ENCODE data around the gene ITGB5.

DNA sequence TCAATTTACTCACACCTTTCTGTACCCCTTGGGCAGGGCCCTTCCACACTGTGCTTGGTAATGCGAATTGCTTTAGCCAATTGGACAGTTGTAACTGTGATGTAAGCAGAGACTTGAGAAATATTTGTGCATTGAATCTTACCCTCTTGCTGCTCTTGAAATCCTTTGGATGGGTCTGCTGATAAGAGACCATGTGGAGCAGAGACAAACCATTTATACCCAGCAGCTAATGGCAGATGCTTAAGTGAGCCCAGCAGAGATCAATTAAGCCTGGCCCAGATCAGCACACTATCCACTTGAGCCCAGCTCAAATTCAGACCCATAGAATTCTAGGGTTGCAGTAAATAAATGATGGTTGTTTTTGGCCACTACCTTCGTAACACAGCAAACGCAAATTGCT is 28.1 kb upstream of the ITGB5 start:
- TF ChIP-seq POLR2A (IDR thresholded peaks at IDR 0.05) (no peak), CTCF (IDR thresholded peaks at IDR 0.05) (no peak)
